ENCODE data around the gene SLC7A11. TPM values are rescaled to one million over a fixed set of nuclear protein-coding genes. Genes with fewer than 3 reads are reported as not detected.

The SLC7A11 gene
- total RNA-seq, 1 donor from 2014 or later: 9.6 TPM

GRCh38 chr4:138248058-138248457, 5.9 kb upstream of the SLC7A11 start:
- H3K4me3 Mint-ChIP-seq: no peak overlapping the region
- H3K4me1 Mint-ChIP-seq: peaks cover 17% of the 10 kb centered on the region
- Histone ChIP-seq H4K20me1 (ENCODE audit: low read depth) (no peaks in the 10 kb centered on the region), H2AFZ (replicated peaks) (peak overlapping the region; percentile 13), H3K4me1 (peaks cover 11% of the 10 kb centered on the region), H3K27ac (no peak overlapping the region), H3K4me2 (no peak overlapping the region), H3K9ac (no peak overlapping the region), H3K79me2 (ENCODE audit: low read depth) (no peaks in the 10 kb centered on the region), H3K9me3 (ENCODE audit: low read depth) (no peaks in the 10 kb centered on the region), H3K36me3 (no peaks in the 10 kb centered on the region), H3K27me3 (no peaks in the 10 kb centered on the region), H3F3A (ENCODE audit: low read depth) (peaks cover 4% of the 10 kb centered on the region), H3K4me3 (no peak overlapping the region)
- peaks cover 6% of the 10 kb centered on the region for H3K27me3 Mint-ChIP-seq (ENCODE audit: insufficient read depth, low read depth)
- peaks cover 2% of the 10 kb centered on the region for H3K9me3 Mint-ChIP-seq
- no peaks in the 10 kb centered on the region for H3K36me3 Mint-ChIP-seq
- no peak overlapping the region for H3K27ac Mint-ChIP-seq
- DNase-seq (ENCODE audit: low spot score): no peak
- TF ChIP-seq EZH2 (IDR thresholded peaks at IDR 0.05): no peak
- TF ChIP-seq CTCF (IDR thresholded peaks at IDR 0.05): no peak
- TF ChIP-seq EZH2phosphoT487 (IDR thresholded peaks at IDR 0.05): no peak

DNA sequence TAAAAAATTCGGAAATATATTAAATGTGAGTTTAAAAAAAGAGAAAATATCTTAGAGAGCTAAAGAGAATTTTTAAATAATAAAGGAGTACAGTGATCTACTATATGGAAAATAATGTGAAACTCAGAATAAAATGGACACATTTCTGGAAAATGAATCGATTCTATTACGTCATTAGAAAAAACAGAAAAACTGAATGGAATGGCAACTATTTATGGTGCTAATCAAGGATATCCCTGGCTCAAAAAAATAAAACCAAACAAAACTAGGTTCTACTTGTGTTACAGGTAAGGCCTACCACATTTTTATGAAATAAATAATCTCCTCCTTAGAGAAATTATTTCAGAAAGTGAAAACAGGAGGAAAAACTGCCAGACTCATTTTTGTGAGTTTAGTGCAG, 5.5 kb upstream of the SLC7A11 start:
- Histone ChIP-seq H3K27ac (no peak overlapping the region), H2AFZ (replicated peaks) (no peak overlapping the region)

GRCh38 chr4:138243369-138243768, 1.2 kb upstream of the SLC7A11 start:
- H3K27ac ChIP-seq: no peak overlapping the region
- no peak overlapping the region for H3K9ac ChIP-seq
- H3K4me2 ChIP-seq: peak overlapping the region; percentile 67
- H3K9me3 Mint-ChIP-seq: no peaks in the 10 kb centered on the region
- H3K4me3 ChIP-seq: no peak overlapping the region
- DNase-seq (ENCODE audit: low spot score): no peak
- peak overlapping the region; percentile 92 for H2AFZ ChIP-seq (replicated peaks)
- H3K9me3 ChIP-seq (ENCODE audit: low read depth): no peaks in the 10 kb centered on the region
- H3K27me3 Mint-ChIP-seq (ENCODE audit: insufficient read depth, low read depth): peaks cover 2% of the 10 kb centered on the region
- H3K4me3 Mint-ChIP-seq: no peak overlapping the region
- H3K4me1 Mint-ChIP-seq: peaks cover 39% of the 10 kb centered on the region
- no peaks in the 10 kb centered on the region for H3K27me3 ChIP-seq
- H3K79me2 ChIP-seq (ENCODE audit: low read depth): peaks cover 36% of the 10 kb centered on the region
- no peaks in the 10 kb centered on the region for H4K20me1 ChIP-seq (ENCODE audit: low read depth)
- H3K27ac Mint-ChIP-seq: no peak overlapping the region
- peaks cover 19% of the 10 kb centered on the region for H3F3A ChIP-seq (ENCODE audit: low read depth)
- no peak for TF ChIP-seq EZH2phosphoT487 (IDR thresholded peaks at IDR 0.05)
- no peak for TF ChIP-seq EZH2 (IDR thresholded peaks at IDR 0.05)
- no peaks in the 10 kb centered on the region for H3K36me3 Mint-ChIP-seq
- H3K4me1 ChIP-seq: peaks cover 28% of the 10 kb centered on the region
- no peaks in the 10 kb centered on the region for H3K36me3 ChIP-seq

More for the DNA sequence above, 5.5 kb upstream of the SLC7A11 start:
- H3K27me3 Mint-ChIP-seq (ENCODE audit: insufficient read depth, low read depth): peaks cover 6% of the 10 kb centered on the region
- Histone ChIP-seq H4K20me1 (ENCODE audit: low read depth) (no peaks in the 10 kb centered on the region), H3K36me3 (no peaks in the 10 kb centered on the region), H3K9ac (no peak overlapping the region), H3K4me3 (no peak overlapping the region), H3K79me2 (ENCODE audit: low read depth) (no peaks in the 10 kb centered on the region), H3K27me3 (no peaks in the 10 kb centered on the region), H3K4me2 (no peak overlapping the region), H3K9me3 (ENCODE audit: low read depth) (no peaks in the 10 kb centered on the region), H3F3A (ENCODE audit: low read depth) (peaks cover 8% of the 10 kb centered on the region), H3K4me1 (peaks cover 15% of the 10 kb centered on the region)
- no peak for DNase-seq (ENCODE audit: low spot score)
- TF ChIP-seq CTCF (IDR thresholded peaks at IDR 0.05) (no peak), EZH2 (IDR thresholded peaks at IDR 0.05) (no peak), EZH2phosphoT487 (IDR thresholded peaks at IDR 0.05) (no peak)
- no peaks in the 10 kb centered on the region for H3K36me3 Mint-ChIP-seq
- H3K27ac Mint-ChIP-seq: no peak overlapping the region
- peaks cover 17% of the 10 kb centered on the region for H3K4me1 Mint-ChIP-seq
- no peak overlapping the region for H3K4me3 Mint-ChIP-seq
- peaks cover 2% of the 10 kb centered on the region for H3K9me3 Mint-ChIP-seq

- no peak for DNase-seq (ENCODE audit: low spot score)
- H3F3A ChIP-seq (ENCODE audit: low read depth): peaks cover 19% of the 10 kb centered on the region
- no peaks in the 10 kb centered on the region for H3K27me3 ChIP-seq
- H3K36me3 ChIP-seq: no peaks in the 10 kb centered on the region
- H3K27me3 Mint-ChIP-seq (ENCODE audit: insufficient read depth, low read depth): peaks cover 3% of the 10 kb centered on the region
- H3K4me3 ChIP-seq: peak overlapping the region; percentile 43
- H3K27ac ChIP-seq: peak overlapping the region; percentile 74
- H3K9me3 ChIP-seq (ENCODE audit: low read depth): no peaks in the 10 kb centered on the region
- peak overlapping the region; percentile 48 for H2AFZ ChIP-seq (replicated peaks)
- peak overlapping the region; percentile 67 for H3K4me2 ChIP-seq
- H3K9ac ChIP-seq: no peak overlapping the region
- H3K4me1 Mint-ChIP-seq: peaks cover 39% of the 10 kb centered on the region
- TF ChIP-seq EZH2 (IDR thresholded peaks at IDR 0.05) (no peak), EZH2phosphoT487 (IDR thresholded peaks at IDR 0.05) (no peak), CTCF (IDR thresholded peaks at IDR 0.05) (no peak)
- peak overlapping the region; percentile 78 for H3K4me3 Mint-ChIP-seq
- H3K9me3 Mint-ChIP-seq: no peaks in the 10 kb centered on the region
- H3K36me3 Mint-ChIP-seq: no peaks in the 10 kb centered on the region
- H3K27ac Mint-ChIP-seq: peak overlapping the region; percentile 91
- H4K20me1 ChIP-seq (ENCODE audit: low read depth): no peaks in the 10 kb centered on the region
- H3K4me1 ChIP-seq: peaks cover 28% of the 10 kb centered on the region
- peaks cover 40% of the 10 kb centered on the region for H3K79me2 ChIP-seq (ENCODE audit: low read depth)
These were observed 646 bp upstream of the SLC7A11 start for GRCh38 chr4:138242834-138243156.
